AG08396 (cell line): ENCODE results near the gene RAD51D.
A peak's percentile ranks its signal among the peaks of the same experiment; 100 is the strongest.
"Not testable (repeated sequence)": the region's sequence is repeated elsewhere in the genome, so short reads cannot be mapped to it uniquely, and the experiment has no call there.

Source experiments
- DNase-seq: peaks from one replicate; pipeline ENCODE4 v3.0.0; 2012; ENCODE audit warnings: low spot score, mixed read lengths

The RAD51D gene

DNA sequence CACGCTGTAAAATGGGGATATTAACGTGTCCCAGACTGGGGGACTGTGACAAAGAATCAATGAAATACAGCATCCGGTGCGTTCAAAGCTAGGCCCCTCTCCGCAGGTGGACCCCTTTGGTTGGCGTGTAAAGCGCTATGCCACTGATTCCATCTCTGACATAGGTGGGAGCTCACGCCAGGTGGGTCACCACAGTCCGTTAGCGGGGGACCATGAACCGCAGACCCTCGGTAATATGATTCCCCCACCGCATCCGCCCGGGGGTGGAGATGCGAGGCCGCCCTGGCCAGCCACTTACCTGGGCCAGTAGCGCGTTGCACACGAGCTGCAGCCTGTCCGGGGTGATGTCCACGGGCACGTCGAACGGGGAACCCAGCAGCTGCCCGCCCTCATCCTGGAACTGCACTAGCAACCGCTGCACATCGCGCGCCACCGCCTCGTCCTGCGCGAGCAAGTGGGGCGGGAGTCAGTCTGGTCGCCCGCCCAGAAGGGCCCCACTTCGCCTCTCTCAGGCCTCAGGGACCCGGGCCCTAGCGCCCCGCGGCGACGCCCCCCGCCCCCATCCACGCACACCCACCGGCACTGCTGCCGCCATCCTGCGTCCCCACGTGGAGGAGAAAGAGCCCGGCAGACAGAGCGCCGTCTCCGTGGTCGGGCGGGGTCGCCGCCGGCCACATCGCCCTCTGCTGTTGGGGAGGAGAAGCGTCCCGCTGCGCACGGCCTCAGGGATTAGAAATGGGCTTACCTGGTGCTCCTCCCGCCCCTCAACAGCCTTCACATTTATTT is 22.2 kb upstream of the RAD51D start, which contains the start of gene NLE1:
NLE1 (minus strand) TSS at position 623 of the 786 bp plus-strand sequence; CDS start at position 595, 28 bp downstream.
- DNase-seq: peak; percentile 93

DNA sequence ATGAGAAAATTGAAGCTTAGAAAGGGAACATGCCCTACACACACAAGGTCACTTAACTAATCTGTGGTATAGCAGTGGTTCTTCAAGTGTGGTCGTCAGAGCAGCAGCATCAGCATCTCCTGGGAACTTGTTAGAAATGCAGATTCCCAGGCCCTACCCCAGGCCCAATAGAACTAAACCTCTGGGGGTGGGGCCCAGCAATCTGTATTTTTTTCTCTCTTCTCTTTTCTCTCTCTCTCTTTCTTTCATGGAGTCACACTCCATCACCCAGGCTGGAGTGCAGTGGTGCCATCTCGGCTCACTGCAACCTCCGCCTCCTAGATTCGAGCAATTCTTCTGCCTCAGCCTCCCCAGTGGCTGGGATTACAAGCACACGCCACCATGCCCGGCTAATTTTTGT is 18.6 kb upstream of the RAD51D start:
- DNase-seq: no peak

DNA sequence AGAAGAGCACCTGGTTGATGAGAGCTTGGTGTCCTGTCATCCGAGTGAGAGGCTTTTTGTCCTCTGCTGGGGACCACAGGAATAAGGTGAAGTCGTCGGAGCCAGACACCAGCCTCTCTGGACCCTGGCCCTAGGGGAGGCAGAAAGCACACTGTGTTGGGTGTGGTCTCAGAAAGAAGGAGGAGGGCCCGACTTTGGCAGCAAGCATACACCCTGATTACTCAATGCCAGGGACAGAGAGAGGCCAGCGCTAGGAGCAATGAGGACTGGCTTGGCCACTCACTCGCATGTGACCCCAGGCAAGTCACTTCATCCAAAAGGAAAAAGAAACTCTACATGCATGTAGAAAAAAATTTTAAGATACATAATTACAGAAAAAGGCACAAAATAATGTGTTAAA is 15.7 kb upstream of the RAD51D start:
- no peak for DNase-seq

DNA sequence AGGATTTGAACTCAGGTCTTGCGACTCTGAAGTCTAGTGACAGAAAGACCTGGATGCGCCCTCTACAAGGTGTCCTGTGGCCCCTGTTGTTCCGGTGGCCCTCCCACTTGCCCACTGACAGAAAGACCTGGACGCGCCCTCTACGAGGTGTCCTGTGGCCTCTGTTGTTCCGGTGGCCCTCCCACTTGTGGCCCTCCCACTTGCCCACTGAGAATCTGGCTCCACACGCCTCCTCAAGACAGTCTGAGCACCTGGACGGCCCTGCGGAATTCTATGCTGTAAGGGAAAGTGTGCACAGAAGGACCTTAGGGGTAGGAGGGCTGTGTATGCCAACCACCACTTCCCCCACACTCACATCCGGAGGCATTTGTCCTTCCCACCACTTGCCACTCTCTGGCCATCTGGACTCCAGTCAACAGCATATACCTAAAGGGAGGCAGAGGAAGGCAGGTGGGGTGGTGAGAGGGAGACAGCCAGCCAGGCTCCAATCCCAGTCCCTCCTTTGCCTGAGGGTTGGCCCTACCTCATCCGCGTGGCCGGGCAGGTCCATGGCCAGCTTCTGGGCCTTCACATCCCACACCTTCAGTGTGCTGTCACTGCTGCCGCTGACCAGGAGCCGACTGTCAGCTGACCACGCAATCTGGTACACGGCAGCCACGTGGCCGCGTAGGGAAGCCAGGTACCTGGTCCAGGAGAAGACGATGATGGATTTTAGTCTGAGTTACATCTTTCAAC is 13.3 kb upstream of the RAD51D start:
- DNase-seq: no peak

DNA sequence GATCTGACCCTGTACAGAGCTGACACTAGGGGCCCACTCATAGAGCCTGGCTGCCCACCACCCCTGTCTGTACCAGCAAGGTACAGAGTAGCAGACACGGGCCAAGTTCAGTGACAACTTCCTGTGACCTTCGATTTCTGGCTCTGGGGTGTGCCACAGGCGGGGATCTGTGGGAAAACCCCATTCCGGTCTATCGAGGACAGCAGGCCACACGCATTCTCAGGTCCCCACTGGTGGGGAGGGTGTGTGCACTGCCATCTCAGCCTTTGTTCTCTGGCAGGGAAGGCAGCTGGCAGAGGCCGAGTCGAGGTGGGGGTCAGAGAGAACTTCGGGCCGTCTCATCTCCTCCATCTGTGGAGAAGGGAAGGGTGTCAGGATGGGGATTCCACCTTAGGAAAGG is 12.4 kb upstream of the RAD51D start:
- no peak for DNase-seq

DNA sequence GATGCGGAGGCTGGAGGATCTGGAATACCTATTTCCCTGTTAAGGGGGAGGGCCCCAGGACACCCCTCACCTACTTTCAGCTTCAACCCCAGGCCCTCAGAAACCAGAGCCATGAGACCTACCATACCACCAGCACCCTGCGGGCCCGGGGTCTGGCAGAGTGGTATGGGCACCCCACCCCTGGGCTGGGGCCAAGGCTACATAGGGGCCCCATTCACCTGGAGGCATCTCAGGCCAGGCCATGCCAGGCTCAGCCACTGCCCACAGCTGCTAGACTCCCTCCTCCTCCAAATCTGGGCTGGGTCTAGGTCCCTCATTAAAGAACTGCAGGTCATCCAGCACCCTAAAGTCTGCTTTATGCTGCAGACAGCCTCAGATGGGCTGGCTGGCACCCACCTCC is 10.7 kb upstream of the RAD51D start:
- no peak for DNase-seq

DNA sequence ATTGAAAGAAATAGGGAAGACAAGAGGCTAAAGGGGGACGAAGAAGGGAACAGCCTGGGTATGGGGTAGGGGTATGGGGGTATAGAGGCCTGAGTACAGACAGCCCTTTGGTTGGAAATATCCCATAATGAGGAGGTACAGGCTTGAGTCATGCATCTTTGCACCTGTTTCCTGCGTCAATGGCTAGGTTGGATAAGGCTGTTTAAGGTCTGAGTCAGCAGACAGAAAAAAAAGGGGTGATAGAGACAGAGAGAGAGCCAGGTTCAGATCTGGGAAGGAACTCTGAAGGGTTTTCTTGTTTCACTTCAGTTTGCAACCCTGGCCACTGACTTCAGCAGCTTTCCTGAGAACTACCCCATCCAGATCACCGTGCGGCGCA is 10.3 kb upstream of the RAD51D start:
- no peak for DNase-seq

DNA sequence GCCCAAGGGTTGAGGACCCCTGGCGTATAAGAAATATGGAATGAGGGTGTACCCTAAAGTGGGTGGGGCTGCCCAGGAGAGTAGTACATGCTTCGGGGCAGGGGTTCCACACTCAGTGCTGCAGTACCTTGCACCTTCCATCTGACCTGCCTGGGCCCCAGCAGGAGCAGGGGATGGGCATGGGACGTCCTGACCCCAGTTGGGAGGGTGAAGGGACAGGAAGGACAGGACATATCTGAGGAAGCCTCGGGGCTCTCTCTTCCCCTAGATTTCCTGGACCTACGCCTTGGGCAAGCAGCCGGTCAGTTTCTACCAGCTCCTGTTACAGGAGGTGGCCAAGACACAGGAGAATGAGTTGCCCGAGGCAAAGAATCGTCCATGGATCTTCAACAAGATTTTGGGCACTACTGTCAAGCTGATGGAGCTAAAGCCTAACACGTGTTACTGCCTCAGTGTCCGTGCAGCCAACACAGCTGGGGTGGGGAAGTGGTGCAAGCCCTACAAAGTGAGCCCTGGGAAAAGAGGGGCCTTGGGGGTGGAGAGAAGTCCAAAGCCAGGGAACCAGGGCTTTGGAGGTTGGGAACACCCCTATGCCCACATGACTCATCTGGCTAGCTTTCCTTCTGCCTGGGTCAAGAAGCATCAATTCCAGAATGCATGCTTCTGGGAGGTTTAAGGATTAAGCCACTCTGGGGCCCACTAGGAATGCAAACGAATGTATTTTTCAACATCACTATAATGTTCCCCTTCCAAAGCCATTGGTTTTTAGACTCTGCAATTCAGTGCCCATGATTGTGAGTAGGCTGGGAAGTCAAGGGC is 9.7 kb upstream of the RAD51D start:
- peak; percentile 62 for DNase-seq

DNA sequence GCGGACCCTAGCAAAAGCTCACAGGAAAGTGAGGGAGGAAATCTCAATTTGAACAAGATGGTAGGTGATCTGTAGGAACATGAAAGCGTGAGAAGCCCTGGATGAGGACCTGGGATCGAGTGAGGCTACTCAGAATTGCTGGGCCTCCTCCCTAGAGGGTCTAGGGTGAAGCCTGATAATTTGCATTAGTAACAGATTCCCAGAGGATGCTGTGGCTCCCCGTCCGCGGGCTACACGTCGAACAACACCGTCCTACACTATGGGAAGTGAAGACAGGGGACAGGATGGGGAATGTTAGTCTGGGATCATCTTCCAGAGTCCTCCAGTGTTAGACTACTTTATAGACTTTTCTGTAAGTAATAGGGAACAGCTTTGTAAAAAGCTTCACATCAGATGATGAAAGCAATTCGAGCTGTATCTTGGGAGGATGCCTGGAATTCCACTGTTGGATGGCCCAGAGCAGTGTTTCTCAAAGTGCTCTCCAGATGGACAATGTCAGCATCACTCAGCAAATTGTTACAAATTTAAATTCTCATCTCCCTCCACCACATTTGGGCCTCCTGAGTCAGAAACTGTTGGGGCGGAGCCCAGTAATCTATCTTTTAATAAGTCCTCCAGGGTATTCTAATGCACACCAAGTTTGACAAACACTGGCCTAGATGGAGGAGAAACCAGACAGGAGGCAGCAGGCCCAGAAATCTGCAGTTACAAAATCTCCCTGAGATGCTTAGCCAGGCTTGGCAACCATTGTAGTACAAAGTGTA is 8.3 kb upstream of the RAD51D start:
- peak; percentile 84 for DNase-seq

DNA sequence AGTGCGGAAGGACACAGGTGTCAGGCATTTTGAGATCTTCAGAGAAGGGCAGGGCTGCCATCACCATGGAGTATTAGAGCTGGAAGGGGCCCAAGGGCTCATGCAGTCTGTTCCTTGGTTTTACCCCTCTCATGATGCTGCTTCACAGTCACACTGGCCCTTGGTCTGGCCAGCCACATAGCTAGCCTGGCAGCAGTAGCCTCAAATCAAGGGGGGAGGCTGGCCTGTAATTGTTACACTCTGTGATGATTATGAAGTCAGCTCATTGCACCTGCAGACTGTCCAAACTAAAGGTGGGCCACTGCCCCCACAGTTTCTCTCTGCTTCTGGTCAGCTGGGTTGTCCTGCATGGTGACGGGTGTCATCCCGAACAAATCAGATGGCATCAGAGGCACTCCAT is 1.7 kb upstream of the RAD51D start, which contains the start of gene FNDC8:
FNDC8 (plus strand) TSS at position 301 of the 400 bp plus-strand sequence; CDS start at position 380, 79 bp downstream.
- DNase-seq: no peak

DNA sequence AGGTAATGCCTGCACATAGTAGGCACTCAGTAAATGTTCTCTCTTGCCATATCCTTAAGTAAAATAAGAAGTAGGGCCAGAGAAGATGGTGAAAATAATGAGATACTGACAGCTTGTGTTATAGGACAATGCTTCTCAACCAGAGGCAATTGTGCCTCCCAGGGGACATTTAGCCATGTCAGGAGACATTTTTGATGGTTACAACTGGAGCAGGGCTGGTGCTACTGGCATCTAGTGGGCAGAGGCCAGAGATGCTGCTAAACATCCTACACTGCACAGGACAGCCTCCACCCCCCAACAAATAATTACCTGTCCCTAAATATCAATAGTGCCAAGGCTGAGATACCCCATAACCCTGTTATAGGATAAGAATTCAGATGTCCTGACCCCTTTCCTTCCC is 1.7 kb downstream of the RAD51D start:
- peak; percentile 32 for DNase-seq

DNA sequence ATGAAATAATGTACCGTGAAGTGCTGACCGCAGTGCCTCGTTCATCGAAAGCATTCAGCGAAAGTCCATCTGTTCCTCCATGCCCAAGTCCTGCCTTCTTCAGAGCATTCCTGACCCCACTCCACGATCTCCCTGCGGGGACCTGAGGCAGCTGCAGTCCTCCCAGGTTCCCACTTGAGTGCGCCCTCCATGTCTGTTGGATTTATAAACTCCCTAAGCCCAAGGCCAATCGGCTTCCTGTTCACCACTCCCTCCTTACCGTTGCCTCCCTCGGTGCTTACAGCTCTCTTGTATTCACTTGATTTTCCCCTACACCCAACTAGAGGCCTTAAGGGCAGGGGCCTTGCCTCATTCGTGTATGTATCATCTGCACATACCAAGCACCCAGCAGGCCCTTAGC is 2.8 kb downstream of the RAD51D start:
- no peak for DNase-seq

DNA sequence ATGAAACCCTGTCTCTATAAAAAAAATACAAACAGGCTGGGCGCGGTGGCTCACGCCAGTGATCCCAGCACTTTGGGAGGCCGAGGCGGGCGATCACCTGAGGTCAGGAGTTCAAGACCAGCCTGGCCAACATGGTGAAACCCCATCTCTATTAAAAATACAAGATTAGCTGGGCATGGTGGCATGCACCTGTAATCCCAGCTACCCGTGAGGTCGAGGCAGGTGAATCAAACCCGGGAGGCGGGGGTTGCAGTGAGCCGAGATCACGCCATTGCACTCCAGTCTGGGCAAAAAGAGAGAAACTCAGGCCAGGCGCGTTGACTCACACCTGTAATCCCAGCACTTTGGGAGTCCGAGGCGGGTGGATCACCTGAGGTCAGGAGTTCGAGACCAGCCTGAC is 8.9 kb downstream of the RAD51D start:
- DNase-seq: not testable (repeated sequence)

DNA sequence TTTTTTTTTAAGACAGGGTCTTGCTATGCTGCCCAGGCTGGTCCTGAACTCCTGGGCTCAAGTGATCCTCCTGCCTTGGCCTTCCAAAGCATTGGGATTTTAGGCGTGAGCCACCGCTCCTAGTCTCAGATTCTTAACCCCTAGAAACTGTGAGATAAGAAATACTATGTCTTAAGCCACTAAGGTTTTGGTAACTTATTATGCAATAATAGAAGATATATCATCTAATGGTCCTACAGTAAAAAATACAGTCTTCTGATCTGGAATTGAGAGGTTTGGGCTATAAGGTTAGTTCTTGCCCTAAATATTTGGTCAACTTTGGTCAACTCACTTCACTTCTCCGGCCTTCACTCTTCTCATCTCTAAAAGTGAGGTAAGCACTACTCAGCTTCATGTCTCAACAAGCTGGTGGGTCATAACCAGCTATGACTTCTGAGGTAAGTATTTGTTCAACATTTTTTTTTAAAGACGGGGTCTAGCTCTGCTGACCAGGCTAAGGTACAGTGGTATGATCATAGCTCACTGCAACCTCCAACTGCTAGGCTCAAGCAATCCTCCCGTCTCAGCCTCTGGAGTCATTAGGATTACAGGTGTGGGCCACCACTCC is 14.7 kb downstream of the RAD51D start:
- DNase-seq: no peak

DNA sequence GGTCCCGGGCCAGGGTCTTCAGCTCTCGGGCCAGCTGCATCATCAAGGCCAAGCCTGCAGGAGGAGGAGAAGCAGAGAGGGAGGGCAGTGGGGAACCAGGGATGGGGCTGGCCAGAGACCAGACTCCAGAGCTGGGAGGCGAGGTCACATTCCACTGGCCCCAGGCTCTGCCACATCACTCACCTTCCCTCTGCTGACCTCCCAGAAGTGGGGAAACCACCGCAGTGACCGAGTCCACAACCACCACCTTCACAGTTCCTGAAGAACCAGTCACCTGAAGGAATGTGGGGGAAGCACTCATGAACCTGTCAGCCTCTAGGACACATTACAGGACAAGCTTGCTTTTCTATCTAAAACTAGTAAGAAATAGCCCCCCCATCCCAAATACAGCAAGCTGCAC is 16.4 kb downstream of the RAD51D start:
- no peak for DNase-seq

DNA sequence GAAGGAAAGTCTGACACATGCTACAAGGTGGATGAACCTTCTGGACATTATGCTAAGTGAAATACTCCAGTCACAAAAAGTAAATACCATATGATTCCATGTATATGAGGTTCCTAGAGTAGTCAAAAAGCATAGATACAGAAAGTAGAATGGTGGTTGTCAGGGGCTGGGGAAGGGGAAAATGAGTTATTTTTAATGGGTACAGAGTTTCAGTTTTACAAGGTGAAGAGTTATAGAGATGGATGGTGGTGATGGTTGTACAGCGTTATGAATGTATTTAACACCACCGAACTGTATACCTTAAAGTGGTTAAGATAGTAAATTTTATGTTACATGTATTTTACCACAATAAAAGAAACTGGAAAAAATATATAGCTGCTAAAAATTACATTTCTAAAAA is 17.9 kb downstream of the RAD51D start:
- DNase-seq: no peak

DNA sequence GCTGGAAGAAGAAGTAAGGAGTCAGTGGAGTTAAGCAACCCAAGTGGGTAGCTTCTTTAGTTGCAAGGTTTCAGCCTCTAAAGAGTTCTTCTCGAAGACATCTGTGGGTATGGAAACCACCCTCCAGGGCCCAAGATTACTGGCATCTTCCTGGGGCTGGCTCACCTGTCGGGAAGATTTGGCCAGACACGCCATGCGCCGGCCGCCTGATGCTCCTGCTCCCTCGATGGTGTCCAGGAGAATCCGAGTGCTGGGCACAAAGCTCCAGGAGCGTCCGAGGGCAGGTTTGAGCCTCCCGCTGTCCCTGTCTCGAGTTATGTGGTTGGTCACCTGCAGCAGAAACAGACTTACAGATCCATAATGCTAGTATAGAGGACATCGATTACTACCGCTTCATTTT is 18.6 kb downstream of the RAD51D start:
- DNase-seq: no peak

DNA sequence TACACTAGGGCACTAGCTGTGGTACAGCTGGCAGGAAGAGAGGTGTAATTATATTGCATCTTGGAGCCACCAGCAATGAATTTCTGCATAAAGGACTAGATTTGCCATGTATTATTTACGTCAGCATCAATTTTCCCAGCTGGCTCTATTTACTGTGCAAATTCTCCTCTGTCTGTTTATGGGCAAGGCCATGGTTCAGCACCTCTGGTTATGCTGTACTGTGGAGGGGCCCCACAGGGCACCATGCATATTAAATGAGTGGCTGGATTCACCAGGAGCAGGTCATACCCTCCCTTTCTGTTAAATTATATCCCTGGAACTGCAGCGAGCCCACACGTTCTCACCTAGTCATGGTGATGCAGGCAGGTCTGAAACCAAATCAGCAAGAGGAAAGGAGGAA is 19.8 kb downstream of the RAD51D start:
- DNase-seq: no peak

DNA sequence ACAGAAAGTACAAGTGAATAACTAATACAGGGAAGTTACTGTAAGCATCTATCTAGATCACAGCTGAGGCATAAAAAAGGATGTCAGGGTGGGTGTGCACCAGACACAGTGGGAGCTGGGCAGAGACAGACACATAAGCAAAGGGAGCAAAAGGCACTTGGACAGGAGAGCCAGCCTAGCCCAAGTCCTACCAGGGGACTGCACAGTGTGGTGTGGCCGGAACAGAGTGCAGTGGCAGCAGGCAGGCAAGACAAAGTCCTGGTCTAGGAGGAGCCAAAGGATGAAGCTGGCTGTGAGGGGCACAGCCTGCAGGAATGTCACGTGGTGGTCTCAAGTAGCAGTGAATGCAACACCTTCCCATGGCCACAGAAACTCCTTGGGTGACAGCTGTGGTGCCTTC is 21.9 kb downstream of the RAD51D start:
- no peak for DNase-seq

DNA sequence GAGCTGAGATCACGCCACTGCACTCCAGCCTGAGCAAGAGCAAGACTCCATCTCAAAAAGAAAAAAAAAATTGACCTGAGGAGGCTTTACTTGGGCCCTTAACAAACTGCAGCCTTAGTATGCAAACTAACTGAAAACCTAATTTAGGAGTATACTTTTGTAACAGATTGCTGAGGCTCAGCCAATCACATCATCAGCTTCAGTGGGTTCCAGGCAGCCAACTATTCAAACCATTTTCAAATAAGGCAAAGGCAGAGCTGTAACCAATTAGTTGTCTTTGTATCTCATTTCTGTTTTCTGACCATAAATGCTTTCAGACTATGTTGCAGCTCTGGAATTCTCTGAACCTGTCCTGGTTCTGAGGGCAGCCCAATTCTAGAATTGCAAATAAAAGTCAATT is 23.9 kb downstream of the RAD51D start:
- DNase-seq: no peak

DNA sequence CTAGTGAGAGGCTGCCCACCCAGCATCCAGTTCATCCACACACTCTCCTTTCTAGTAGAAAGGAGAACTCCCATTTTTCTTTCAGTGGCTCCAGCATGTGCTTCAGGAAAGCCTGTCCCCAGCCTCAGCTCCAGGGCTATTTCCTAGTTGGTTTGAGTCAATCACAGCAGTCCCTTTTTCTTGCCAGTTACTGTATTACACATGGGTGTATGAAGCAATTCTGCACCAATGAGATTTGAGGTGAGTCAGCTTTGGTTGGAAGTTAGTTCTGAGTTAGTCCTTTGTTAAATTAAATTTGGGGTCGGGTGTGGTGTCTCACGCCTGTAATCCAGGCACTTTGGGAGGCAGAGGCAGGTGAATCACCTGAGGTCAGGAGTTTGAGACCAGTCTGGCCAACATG is 24.8 kb downstream of the RAD51D start:
- DNase-seq: peak; percentile 75
